ENCODE data around the gene TNFSF18. TPM values are rescaled to one million over a fixed set of nuclear protein-coding genes. Genes with fewer than 3 reads are reported as not detected.

TNFSF18 gene
- polyA plus RNA-seq, 2 of the 4 experiments (the other 2 are of a cell fraction) = not detected

DNA sequence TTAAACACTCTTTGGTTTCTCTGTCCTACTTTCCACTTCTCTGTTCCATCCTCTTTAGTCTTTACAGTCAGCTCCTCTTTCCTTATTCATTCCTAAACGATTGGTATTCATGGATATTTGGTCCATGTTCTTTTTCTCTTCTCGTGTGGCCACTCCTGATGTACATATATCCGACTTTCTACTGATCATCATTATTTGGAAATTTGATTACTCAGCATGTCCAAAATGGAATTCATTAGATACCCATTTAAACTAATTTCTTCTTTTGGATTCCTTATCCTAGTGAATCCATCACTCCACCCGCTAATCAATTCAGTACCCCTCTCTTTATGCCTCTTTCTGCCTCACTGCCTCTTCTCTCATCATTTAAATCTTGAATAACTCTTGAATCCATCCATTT lies 43.8 kb upstream of the TNFSF18 start:
- Histone ChIP-seq H3K4me2 (no peak overlapping the region), H3K4me3 (no peak overlapping the region), H3K27ac (no peak overlapping the region), H3K4me1 (no peaks in the 10 kb centered on the region), H3K9me3 (no peaks in the 10 kb centered on the region)
- POLR2A ChIA-PET = no interaction called here
- ATAC-seq (no peak), FAIRE-seq (no peak), DNase-seq (ENCODE audit: low read depth in 1 of 2, low spot score in 1 of 2) (no peak)
- CTCF ChIA-PET = no interaction called here
- WGBS (ENCODE audit: missing lambda C conversion rate) = 51% methylated on average over 4 of the region's 4 CpGs
- TF ChIP-seq RNF2 (IDR thresholded peaks at IDR 0.05; ENCODE audit: borderline replicate concordance, low read depth) = no peak
- TF ChIP-seq MAFK (IDR thresholded peaks at IDR 0.05; ENCODE audit: partially characterized antibody) = peak; percentile 91

DNA sequence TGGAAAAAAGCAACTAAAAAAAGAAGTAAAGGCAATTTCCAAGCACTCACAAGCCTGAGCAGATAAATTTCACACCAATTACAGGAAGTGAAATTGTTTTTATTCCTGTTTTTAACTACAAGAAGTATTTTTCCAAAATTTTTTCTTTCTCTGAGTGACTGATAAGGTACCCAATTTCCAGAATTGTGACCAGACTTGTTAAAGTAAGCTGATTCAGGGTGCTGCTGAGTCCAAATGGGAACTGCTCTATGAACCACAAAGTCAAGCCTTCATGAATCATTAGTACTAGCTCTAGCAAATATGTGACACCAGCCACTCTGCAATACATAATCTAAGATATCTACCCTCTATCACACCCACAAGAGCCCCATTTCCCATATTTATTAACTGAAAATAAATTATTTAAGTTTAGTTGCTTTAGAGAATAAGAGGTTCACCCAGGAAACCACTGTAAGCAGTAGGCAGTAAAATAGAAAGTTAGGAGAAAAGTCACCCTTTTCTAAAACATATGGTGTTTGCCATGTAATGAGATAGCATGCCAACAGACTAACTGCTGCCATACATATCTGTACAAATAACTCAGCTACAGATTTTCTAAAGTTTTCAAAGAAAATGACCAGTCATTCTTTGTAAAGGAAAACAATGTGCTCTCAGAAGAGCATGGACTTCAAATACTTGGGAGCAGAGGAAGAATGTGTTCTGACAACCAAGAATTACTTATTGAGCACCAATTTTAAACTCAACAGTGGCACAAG lies 43.1 kb upstream of the TNFSF18 start:
- TF ChIP-seq TP53 (CRISPR knock-in tag; IDR thresholded peaks at IDR 0.05) = no peak
- TF ChIP-seq TFCP2L1 (CRISPR knock-in tag; IDR thresholded peaks at IDR 0.05) = no peak
- TF ChIP-seq, protein P1, sequence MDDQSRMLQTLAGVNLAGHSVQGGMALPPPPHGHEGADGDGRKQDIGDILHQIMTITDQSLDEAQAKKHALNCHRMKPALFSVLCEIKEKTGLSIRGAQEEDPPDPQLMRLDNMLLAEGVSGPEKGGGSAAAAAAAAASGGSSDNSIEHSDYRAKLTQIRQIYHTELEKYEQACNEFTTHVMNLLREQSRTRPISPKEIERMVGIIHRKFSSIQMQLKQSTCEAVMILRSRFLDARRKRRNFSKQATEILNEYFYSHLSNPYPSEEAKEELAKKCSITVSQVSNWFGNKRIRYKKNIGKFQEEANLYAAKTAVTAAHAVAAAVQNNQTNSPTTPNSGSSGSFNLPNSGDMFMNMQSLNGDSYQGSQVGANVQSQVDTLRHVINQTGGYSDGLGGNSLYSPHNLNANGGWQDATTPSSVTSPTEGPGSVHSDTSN (IDR thresholded peaks at IDR 0.05) = no peak
- ChIA-PET POLR2A (no interaction called here), CTCF (no interaction called here)
- Histone ChIP-seq H3K4me2 (no peak overlapping the region), H3K9me3 (no peaks in the 10 kb centered on the region), H3K27ac (no peak overlapping the region), H3K4me1 (no peaks in the 10 kb centered on the region), H3K4me3 (no peak overlapping the region)
- no peak for FAIRE-seq
- DNase-seq (ENCODE audit: low read depth in 1 of 2, low spot score in 1 of 2) = no peak
- no peak for ATAC-seq

DNA sequence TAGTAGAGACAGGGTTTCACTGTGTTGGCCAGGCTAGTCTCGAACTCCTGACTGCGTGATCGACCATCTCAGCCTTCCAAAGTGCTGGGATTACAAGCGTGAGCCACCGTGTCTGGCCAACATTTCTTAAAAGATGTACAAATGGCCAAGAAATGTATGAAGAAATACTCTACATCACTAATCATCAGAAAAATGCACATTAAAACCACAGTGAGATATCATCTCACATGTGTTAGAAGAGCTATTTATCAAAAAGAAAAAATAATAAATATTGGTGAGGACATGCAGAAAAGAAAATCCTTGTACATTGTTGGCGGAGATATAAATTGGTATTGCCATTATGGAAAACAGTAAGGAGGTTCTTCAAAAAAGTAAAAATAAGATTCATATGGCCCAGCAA lies 33.6 kb upstream of the TNFSF18 start:
- Histone ChIP-seq H3K4me1 (no peaks in the 10 kb centered on the region), H3K27ac (no peak overlapping the region), H3K4me3 (no peak overlapping the region), H3K9me3 (no peaks in the 10 kb centered on the region), H3K4me2 (no peak overlapping the region)
- no peak for FAIRE-seq
- no peak for DNase-seq (ENCODE audit: low read depth in 1 of 2, low spot score in 1 of 2)
- TF ChIP-seq SREBF2 (IDR thresholded peaks at IDR 0.05) (no peak), POLR2AphosphoS2 (conservative IDR thresholded peaks at IDR 0.05; ENCODE audit: low read length) (no peak), FOXS1 (CRISPR knock-in tag; IDR thresholded peaks at IDR 0.05) (no peak), NPAS2 (CRISPR knock-in tag; IDR thresholded peaks at IDR 0.05; ENCODE audit: borderline replicate concordance) (no peak), MAZ (IDR thresholded peaks at IDR 0.05; ENCODE audit: borderline replicate concordance, low read depth, low read length) (no peak), CBX8 (IDR thresholded peaks at IDR 0.05) (no peak), MAFK (IDR thresholded peaks at IDR 0.05; ENCODE audit: partially characterized antibody) (no peak), NFE2L2 (conservative IDR thresholded peaks at IDR 0.05; ENCODE audit: low read length) (no peak), SMC3 (IDR thresholded peaks at IDR 0.05) (no peak), KDM1A (IDR thresholded peaks at IDR 0.05; ENCODE audit: low read depth) (no peak), HDAC2 (IDR thresholded peaks at IDR 0.05) (no peak), RARB (CRISPR knock-in tag; IDR thresholded peaks at IDR 0.05) (no peak), PHF8 (IDR thresholded peaks at IDR 0.05; ENCODE audit: borderline replicate concordance, low read depth) (no peak), EHMT2 (IDR thresholded peaks at IDR 0.05; ENCODE audit: low read depth) (no peak), CBX2 (IDR thresholded peaks at IDR 0.05; ENCODE audit: borderline replicate concordance, low read depth) (no peak), JUNB (IDR thresholded peaks at IDR 0.05) (no peak), JUN (IDR thresholded peaks at IDR 0.05) (no peak)
- TF ChIP-seq, protein P1 (IDR thresholded peaks at IDR 0.05) = no peak
- TF ChIP-seq, protein P2, sequence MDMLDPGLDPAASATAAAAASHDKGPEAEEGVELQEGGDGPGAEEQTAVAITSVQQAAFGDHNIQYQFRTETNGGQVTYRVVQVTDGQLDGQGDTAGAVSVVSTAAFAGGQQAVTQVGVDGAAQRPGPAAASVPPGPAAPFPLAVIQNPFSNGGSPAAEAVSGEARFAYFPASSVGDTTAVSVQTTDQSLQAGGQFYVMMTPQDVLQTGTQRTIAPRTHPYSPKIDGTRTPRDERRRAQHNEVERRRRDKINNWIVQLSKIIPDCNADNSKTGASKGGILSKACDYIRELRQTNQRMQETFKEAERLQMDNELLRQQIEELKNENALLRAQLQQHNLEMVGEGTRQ (IDR thresholded peaks at IDR 0.05) = no peak
- WGBS (ENCODE audit: missing lambda C conversion rate) = 85% methylated on average over 6 of the region's 6 CpGs
- CTCF ChIA-PET = no interaction called here
- ATAC-seq = no peak
- POLR2A ChIA-PET = no interaction called here

Measured in A549 (cell line).